HG03135 (cell line): ENCODE measurements around the gene PTPRF.

Experiments used
- ATAC-seq: cut with Tn5 transposase; IDR thresholded peaks from one replicate; pipeline ENCODE4 v1.9.1; 2021; ENCODE audit warnings: mild to moderate bottlenecking, moderate library complexity; ENCODE audit not compliant: unreplicated experiment

Gene PTPRF

DNA sequence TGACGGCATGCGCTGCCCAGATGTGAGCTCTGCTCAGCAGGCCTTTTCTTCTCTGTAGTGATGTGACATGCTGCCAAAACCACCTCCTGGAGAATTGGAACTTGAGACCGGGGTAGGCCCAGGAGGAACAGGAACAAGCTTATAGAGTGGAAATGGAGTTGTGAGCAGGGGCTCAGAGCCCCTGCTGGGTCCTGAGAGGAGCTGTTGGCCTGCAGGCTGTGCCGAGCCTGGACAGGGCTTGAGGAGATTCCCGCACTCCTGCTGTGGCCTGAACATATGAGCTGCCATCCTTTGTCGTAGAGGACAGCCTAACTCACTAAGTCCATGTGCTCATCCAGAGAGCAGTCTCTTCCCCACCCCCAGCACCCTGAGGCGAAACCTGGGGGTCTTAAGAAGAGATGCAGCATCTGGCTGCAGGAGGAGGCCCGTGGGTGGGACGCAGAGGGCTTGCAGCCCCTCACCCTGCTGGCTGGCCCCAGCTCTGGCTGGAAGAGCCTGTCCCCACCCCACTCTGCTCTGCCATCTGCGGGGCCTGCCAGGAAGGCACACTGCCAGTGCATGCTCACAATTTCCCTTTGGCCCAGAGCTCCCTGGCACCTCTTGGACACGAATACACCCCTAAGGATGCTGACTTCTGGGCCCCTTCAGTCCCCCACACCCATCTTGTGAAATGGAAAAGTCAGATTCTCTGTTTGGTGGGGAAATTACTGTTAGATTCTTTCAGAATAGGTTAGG is 42.5 kb downstream of the PTPRF start:
- ATAC-seq, result no peak

DNA sequence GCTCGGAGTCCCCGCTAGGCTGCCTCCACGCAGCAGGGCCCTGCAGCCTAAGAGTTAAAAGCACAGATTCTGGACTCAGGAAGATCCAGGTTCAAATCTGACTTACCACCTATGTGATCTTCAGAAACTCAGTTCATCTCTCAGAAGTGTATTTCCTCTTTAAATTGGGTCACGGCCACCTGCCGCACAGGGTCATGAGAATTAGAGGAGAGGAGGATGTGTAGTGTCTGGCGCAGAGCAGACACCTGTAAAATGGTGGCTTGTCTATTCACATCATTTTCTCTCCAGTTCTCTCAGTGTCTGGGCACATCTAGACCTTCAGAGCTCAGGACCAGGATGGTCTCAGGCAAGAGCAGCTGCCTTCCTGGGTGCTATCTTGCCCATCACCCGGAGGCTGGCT is 45.8 kb downstream of the PTPRF start:
- no peak for ATAC-seq

DNA sequence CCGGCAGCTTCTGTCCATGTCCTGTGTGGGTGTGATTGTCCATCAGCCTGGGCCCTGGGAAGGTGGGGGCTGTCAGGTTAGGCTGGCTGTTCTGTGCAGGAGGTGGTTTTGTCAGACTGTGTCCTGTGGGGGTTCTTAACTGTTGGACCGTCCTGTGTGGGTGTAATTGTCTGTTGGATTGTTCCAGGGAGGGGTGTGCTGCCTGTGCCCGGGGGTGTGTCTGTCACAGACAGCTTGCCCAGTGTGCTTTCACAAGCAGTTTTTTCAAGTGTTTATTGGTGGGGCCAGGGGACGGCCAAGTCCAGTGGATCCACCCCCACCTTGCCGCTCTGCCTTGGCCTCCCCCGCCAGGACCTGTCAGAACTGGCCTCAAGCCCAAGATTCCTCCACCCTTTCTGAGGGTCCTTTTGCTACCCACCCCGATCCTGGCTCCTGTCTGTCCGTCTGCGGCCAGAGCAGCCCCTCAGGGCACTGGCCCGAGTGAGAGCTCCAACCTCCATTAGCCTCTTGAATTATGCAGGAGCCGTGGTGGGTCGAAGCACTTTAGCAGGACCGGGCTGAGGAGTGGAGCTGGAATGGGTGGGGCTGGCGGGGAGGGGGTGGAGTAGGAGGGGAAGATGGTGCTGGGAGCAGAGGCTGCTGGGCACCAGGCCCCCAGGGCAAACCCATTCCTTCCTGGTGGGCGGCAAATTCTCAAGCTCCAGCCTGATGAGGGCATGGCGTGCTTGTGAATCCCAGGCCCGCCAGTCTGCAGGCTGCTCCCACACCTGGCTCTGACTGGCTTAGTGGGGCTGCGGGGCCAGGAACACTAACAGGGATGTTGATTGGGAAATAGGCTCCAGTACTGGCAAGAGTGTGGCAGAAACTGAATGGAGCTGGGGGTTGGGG is 47.2 kb downstream of the PTPRF start:
- no peak for ATAC-seq

DNA sequence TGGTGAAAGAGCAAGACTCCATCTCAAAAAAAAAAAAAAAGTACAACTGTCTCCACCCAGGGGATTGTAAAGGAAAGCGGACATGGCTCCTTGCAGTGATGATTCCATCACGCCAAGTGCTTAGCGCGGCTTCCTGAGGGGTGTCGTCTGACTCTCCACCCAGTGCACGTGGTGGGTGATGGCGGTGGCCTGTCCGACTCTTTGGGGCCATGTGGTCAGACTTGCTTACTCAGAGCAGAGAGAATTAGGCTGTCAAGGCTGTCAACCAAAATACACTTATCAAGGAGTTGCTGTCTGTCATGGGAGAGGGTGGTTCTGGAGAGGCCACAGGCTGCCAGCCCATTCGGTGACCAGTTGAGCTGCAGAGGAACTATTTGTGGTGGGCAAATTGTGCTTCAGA is 49.4 kb downstream of the PTPRF start:
- no peak for ATAC-seq

DNA sequence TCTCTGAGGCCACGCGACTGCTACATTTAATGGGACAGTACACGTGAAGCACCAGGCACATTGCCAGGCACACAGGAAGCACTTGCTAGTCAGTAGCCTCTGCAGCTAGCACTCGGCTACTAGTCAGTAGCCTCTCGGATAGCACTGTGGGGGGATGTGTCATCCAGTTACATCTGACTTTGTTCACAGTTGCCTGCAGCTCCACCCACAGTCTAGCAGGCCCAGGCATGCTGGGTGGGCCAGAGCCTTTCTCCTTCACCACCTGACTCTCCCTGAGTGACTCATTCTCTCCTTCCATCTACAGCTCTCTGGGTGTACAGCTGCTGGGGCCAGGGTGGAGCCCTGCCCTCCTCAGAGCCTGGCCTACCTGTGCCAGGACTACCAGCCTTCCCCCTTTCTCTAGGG is 51.5 kb downstream of the PTPRF start:
- no peak for ATAC-seq

DNA sequence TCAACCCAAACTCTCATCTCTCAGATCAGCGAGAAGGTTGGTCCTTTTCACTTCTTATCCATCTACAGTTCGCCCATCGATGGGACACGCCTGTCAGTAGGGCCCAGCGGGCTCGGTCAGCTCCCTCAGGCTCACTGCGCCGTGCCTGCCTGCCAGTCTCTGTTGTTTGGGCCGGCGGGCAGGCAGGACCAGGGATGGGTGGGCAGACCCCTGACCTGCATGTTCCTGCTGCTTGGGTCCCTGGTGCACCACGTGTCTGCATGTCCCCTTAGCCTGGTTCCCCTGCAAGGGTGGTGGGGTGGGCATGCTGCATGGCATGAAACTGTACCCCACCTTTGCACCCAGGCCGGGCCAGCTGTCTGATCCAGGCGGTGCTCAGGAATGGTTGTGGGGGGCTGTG is 52.4 kb downstream of the PTPRF start:
- no peak for ATAC-seq

DNA sequence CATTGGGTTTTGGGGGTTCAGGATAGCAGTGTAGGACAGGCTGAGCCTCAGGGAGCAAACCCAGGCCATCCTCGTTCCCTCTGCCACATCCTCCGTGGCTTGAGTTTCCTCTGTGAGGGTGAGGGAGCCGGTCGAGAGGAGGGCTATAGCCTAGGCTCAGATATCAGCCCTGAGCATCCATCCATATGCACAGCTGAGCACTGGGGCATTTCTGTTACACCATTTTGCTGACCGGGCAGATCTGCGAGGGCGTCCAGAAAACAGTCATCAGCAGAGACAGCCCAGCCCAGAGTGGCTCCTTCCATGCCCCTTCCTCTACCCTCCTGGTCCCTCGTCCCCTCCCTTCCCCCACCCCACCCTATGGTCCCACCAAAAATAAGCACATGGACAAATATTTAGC is 53.5 kb downstream of the PTPRF start:
- no peak for ATAC-seq

DNA sequence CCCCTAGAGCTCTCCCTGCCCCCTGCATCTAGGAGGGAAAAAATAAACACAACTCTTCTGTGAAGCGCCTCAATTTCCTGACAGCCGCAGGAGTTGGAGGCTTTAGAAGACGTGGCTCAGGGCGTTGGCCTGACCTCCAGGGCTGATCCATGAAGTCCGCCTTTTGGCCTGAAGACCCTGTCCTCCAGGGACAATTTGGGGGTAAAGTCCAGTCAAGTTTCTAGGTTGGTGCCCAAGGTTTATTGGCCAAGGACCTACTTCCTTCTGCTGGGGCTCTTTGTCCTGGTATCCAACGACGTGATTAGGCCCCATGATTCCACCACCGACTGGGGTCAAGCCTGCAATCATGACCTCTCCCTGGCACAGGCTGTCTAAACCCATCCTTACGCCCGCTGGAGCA is 54.9 kb downstream of the PTPRF start:
- ATAC-seq, result no peak

DNA sequence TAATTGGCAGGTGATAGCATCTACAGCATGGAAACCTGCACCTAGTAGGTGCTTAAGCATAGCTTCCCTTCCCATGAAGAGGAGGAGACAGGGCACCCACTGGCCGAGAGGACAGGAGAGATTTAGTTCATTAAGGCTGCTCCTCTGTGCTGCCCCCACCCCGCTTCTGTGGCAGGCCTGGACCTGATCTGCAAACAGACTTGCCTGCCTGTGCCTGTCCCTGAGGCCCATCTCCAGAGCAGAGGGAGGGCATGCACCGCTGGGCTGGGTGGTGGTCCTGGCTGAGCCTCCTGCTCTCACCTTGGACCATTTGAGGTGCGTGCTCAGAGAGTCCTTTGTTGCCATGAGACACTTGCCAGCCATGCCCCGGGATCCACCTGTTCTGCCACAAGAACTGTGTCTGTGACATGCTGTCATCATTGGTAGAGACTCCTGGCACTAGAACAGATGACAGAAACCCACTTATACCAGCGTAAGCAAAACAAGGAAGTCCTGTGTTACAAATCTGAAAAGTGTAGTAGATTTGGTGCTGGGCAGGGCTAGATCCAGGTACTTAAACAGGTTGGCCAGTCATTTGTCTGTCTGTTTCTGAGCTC is 55.6 kb downstream of the PTPRF start:
- no peak for ATAC-seq

DNA sequence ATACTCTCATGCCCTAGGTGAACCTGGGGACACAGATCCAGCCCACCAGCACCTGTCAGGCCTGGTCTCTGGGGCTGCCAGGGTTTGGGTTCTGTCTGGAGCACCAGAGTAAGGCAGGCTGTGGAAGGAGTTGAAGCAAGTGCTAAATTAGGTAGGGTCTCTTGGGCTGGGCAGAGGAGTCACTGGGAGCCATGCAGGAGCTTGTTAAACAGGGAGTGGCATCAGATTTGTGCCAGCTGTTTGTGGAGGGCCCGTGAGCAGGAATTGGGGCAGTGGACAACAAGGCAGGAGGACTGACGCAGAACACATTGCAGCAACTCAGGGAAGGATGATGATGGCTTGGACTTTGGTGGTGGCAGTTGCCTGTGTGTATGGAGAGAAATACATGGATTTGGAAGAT is 56.3 kb downstream of the PTPRF start:
- ATAC-seq, result no peak

DNA sequence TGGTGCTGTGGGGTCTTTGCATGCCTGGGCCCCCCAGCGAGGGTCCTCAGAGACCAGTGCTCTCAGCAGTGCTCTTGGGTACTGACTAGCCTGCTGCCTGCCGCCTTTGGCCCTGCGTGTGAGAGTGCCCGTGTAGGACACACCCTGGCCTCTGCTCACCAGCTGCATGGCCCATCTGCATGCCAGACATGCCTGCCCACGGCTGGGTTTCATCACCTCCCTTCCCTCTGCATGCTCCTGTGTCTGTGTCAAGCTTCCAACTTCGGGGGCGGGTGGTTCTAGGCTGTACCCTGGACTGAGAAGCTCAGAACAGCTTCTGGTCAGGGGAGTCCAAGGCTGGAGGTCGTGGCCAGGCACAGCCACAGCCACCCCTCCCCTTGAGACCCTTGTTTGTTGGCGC is 56.9 kb downstream of the PTPRF start:
- ATAC-seq, result no peak

DNA sequence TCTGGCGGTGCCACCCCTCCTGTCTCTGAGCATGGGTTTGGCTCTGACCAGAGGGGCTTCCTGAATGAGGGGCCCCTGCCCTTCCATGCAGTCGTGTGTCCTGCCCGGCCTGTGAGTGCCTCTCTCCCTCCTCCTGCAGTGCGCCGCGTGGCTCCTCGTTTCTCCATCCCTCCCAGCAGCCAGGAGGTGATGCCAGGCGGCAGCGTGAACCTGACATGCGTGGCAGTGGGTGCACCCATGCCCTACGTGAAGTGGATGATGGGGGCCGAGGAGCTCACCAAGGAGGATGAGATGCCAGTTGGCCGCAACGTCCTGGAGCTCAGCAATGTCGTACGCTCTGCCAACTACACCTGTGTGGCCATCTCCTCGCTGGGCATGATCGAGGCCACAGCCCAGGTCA is 57.9 kb downstream of the PTPRF start:
- ATAC-seq, result no peak

DNA sequence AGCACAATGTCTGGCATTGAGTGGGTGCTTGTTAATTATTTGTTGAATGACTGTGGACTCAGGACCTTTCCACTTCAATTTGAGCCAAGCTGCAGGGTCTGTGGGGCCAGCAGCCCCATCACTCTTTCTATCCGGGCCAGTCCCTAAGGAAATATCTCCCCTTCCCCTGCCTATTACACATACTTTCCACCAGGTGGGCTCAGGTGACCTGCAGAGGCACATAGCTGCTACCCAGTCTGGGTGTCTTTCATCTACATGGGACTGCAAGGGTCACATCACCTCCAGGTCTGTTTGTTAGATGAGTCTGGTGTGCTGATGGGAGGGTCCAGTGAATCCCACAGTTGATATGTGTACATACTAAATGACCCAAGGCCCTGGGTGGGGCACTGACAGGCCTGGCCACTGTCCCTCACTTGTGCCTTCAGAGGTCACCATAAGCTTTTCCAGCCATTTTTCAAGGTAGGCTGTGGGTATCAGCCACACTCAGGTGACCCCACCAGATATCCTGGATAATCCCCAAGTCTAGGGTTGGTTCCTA is 59.8 kb downstream of the PTPRF start:
- no peak for ATAC-seq

DNA sequence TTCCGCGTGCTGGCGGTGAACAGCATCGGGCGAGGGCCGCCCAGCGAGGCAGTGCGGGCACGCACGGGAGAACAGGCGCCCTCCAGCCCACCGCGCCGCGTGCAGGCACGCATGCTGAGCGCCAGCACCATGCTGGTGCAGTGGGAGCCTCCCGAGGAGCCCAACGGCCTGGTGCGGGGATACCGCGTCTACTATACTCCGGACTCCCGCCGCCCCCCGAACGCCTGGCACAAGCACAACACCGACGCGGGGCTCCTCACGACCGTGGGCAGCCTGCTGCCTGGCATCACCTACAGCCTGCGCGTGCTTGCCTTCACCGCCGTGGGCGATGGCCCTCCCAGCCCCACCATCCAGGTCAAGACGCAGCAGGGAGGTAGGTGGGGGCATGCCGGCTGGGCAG is 60.5 kb downstream of the PTPRF start:
- no peak for ATAC-seq

DNA sequence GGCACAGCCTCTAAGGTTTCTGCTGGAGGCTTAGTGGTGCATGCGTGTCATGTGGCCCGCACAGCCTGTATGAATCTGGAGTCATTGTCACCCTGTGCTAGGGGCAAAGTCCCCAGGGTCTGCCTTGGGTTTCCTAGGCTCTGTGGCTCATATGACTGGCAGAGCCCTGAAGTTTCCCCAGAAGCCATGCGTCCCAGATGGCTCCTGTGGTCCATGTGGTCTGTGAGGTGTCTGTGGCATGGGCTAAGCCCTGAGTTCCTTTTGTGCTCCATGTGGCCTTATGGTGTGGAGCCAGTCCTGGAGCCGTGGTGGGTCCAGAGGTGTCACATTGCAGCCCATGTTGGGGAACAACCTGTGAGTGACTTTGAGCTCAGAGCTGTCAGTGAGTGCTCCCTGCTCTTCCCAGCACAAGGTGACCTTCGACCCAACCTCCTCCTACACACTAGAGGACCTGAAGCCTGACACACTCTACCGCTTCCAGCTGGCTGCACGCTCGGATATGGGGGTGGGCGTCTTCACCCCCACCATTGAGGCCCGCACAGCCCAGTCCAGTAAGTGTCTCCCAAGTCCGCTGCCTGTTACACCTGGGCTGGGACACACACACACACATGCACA is 61.5 kb downstream of the PTPRF start:
- ATAC-seq, result no peak

DNA sequence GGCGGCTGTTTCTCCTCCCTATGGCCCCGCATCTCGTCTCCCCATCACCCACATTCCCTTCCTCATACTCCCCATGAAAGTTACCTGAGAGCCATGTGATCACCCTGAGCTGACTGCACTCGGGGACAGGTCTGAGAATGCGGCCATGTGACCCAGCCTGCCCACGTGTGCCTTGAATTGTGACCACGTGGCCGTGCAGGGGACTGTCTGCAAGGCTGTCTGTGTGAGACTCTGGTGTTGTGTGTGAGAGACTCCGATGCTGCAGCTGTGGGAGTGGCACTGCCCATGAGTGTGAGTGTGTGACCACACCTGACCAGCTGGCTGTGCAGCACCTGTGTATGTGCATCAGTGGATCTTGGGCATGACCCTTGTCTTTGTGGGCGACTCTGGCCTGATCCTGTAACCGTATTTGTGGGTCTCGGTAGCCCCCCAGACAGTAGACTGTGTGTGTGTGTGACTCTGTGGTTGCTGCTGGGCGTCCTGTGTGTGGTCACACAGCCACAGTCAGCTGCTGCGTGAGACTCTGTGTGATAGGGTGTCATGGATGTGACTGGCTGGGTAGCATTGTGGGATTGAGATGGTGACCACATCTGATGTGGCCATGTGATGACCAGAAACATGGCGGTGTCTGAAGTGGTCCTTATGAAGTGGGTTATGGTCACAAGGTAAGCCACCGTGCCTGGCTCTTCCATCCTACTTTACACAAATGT is 62.4 kb downstream of the PTPRF start:
- ATAC-seq, result no peak

DNA sequence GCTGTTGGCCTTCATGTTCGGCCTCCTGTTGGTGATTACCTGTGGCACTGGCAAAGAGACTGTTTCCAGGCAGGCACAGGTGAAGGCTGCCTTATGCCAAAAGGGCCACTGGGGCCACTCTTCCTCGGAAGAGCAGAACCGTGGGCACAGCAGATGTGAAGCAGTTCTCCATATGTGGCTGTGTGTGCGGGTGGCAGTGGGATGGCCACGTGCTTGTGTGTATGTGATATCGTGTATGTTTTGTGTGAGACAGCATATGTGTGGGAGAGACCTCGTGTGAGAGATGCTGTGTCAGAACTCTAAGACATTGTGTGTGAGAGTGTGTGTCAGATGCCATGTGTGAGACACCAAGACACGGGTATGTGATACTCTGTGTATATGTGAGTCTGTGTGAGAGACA is 65.9 kb downstream of the PTPRF start:
- ATAC-seq, result no peak

DNA sequence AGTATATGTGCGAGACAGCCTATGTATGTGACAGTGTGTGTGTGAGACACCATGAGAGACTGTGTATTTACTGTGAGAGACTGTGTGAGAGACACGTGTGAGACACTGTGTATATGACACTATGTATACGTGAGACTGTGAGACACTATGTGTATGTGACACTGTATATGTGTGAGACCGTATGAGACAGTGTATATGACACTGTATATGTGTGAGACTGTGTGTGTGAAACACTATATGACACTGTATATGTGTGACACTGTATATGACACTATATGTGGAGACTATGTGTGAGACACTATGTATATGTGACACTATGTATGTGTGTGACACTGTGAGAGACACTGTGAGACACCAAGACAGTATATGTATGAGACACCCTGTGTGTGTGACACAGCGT is 66.3 kb downstream of the PTPRF start:
- no peak for ATAC-seq

DNA sequence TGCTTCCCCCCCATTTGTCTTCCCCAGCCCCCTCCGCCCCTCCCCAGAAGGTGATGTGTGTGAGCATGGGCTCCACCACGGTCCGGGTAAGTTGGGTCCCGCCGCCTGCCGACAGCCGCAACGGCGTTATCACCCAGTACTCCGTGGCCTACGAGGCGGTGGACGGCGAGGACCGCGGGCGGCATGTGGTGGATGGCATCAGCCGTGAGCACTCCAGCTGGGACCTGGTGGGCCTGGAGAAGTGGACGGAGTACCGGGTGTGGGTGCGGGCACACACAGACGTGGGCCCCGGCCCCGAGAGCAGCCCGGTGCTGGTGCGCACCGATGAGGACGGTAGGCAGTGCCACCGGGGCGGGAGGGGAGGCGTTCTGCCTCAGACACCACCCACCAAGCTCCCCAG is 67.0 kb downstream of the PTPRF start:
- ATAC-seq, result no peak

DNA sequence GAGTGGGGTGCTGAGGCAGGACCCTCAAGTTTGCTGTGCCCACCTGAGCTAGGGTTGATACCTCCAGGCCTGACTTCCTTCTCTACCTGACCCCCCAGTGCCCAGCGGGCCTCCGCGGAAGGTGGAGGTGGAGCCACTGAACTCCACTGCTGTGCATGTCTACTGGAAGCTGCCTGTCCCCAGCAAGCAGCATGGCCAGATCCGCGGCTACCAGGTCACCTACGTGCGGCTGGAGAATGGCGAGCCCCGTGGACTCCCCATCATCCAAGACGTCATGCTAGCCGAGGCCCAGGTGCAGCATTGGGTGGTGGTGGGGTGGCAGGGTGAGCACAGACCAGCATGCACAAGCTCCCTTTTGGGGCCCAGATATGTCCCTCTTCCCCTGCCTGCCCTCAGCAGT is 67.9 kb downstream of the PTPRF start:
- no peak for ATAC-seq
